A549 treated with dexamethasone at 1 μM for 4 hours (cell line): Measurements from ENCODE around the gene SNAPC3. TPM values are rescaled to one million over a fixed set of nuclear protein-coding genes. Genes with fewer than 3 reads are reported as not detected.

Experiments
- total RNA-seq: library from RNA; stranded (reverse); fragments of 200-300 nt; extraction: Qiagen RNA extraction; gene quantifications from 5 replicates; pipeline ENCODE4 v1.2.3, GENCODE V29; 2022

SNAPC3 gene
- total RNA-seq = 14.3 to 22.9 TPM (median 21.2 TPM) in 5 replicates

DNA sequence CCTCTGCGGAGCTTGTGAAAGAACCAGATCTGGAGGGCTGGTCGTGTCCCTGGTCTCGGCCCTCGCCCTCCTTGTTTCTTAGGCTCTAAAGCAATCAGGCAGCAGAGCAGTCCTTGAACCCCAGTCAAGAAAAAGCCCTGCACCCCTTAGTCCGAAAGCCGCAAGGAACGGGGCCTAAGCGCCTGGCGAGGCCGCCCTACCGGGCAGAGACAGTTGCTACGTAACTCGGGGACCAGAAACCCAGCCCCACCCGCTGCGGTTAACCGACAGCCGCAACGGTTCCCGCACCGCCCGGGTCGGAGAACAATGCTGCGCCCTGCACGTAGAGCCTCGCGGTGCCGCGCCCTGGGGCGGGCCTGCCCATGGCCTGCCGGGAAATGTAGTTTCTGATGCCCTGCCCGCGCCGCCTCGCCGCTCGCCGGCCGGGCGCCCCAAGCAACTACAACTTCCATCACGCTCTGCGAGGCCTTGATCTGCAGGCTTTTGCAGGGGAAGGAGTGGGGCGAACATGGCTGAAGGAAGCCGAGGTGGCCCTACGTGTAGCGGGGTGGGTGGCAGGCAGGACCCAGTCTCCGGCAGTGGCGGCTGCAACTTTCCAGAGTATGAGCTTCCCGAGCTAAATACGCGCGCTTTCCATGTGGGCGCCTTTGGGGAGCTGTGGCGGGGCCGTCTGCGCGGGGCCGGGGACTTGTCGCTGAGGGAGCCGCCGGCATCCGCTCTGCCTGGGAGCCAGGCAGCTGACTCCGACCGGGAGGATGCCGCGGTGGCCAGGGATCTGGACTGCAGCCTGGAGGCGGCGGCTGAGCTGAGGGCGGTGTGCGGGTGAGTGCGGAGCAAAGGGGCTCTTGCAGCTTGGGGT, at the start of gene SNAPC3:
TSS of gene SNAPC3 (plus strand) at position 505 of the 859 bp plus-strand sequence. CDS start at position 509, 4 bp downstream.

GRCh38 chr9:15510789-15511575, 88.3 kb downstream of the SNAPC3 start, which contains the start of gene PSIP1:
TSS of gene PSIP1 (minus strand) at chr9:15510970. CDS start at chr9:15510188, 782 bp downstream.

Other genes starting within 250 kb of the SNAPC3 start
- 1.2 to 2.0 TPM (median 1.4 TPM) in 5 replicates for gene TTC39B, start 115.7 kb upstream of the SNAPC3 start, total RNA-seq
- gene PSIP1, start 88.1 kb downstream of the SNAPC3 start, total RNA-seq = 55.3 to 63.3 TPM (median 61.6 TPM) in 5 replicates
- 0.33 to 0.73 TPM (median 0.38 TPM) in 5 replicates for gene CCDC171, start 130.2 kb downstream of the SNAPC3 start, total RNA-seq